Gastroesophageal sphincter (tissue), 2 donors: Measurements from ENCODE around the gene MTR.

Experiments
- POLR2A ChIP-seq, 2 donors: fragments of 450-650 bp; IDR thresholded peaks; one replicate each; pipeline ENCODE4 v1.6.1; 2017; ENCODE audit warnings: antibody characterized with exemption in 2 of 2, mild to moderate bottlenecking in 2 of 2, moderate library complexity in 1 of 2
- POLR2AphosphoS5 ChIP-seq: sonication (generic); formaldehyde crosslinking; IDR thresholded peaks from one replicate; pipeline ENCODE4 v1.6.1; 2017; ENCODE audit warnings: antibody characterized with exemption

DNA sequence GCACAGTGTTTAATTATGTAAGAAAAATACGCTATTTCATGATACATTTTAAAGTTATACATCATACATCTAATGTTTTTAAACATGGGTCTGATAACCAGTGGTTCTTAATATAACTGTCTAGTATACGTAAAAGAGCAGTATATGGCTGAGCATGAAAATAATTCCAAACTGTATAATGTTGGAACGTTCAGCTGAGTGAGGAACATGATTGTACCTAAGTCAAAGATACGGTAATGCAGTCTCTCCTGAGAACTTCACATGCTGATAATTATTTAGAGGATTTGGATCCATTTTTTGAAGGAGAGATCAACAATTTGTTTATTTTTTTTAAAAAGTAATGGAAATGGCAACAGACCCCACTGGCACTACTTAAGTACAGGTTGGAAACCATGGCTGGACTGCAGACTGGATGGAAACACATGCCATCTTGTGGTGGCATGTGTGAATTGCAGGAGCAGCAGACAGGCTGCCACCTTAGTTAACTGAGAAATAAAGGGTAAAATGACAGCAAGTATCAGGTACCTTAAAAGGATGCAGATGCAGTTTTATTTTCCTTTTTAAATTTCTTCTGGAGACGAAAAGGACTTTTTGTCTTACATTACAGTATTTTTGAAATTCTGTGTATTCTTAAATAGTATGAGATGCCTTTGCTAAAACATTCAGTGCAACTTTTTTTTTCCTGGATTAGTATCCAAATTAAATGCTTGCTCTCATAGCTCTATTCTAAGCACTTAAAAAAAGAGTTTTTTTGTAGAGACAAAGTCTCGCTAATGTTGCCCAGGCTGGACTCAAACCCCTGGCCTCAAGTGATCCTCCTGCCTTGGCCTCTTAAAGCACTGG is 73.8 kb downstream of the MTR start:
- no peak for TF ChIP-seq POLR2A (IDR thresholded peaks at IDR 0.05)
- TF ChIP-seq POLR2AphosphoS5 = no peak
